ENCODE measurements around the gene TSPAN31.
A peak's percentile ranks its signal among the peaks of the same experiment; 100 is the strongest.
"Not testable (repeated sequence)": the region's sequence is repeated elsewhere in the genome, so short reads cannot be mapped to it uniquely, and the experiment has no call there.

TSPAN31 gene, protein sequence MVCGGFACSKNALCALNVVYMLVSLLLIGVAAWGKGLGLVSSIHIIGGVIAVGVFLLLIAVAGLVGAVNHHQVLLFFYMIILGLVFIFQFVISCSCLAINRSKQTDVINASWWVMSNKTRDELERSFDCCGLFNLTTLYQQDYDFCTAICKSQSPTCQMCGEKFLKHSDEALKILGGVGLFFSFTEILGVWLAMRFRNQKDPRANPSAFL

GRCh38 chr12:57744777-57745484, at the start of gene TSPAN31:
TSS of gene TSPAN31 (plus strand) at chr12:57745039. CDS start at chr12:57745155, 116 bp downstream.
- DNase-seq (ENCODE audit: low read depth): peak; percentile 93

- DNase-seq (ENCODE audit: low read depth): no peak
These were observed 48.9 kb upstream of the TSPAN31 start for GRCh38 chr12:57695770-57696432.

DNA sequence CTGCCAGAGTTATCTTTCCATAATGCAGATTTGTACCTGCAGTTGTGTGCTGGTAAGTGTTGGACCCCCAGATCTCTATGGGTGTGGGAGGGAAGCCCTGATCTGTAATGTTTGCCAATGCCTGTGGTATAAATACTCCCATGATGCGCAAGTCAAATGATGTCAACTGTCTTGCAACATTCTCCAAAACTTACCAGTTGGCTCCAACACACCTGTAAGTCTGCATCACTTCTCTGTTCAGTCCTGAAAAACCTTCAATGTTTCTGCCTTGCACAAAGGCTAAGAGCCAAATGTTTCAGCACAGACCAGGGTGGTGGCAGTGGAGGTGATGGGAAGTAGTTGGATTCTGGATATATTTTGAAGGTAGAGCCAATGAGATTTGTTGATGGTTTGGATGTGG, 47.8 kb upstream of the TSPAN31 start:
- no peak for DNase-seq (ENCODE audit: low read depth)

DNA sequence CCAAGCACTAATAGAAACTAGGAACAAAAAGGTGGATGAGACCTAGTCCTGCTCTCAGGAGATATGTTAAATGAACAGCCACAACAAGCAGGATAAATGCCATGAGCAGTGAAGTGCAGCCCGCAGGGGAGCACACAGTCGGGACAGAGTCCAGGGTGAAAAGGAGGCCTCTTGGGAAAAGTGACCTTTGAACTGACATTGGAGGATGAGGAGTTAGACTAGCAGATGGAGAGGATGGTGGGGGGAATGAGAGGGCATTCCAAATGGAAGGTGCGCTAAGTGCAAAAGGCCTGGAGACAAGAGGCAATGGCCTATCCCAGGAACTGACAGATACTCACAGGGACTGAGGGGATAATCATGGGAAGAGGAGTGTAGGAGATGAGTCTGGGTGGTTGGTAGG, 46.4 kb upstream of the TSPAN31 start:
- DNase-seq (ENCODE audit: low read depth): no peak

GRCh38 chr12:57700317-57700716, 44.5 kb upstream of the TSPAN31 start:
- DNase-seq (ENCODE audit: low read depth): no peak

DNA sequence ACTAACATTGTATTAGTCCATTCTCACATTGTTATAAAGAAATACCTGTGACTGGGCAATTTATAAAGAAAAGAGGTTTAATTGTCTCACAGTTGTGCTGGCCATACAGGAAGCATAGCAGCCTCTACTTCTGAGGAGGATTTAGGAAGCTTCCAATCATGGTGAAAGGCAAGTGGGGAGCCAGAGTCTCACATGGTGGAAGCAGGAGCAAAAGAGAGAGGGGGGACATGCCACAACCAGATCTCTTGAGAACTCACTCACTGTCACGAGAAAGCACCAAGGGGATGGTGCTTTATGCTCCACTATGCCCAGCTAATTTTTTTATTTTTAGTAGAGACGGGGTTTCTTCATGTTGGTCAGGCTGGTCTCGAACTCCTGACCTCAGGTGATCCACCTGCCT, 37.6 kb upstream of the TSPAN31 start:
- DNase-seq (ENCODE audit: low read depth): no peak

DNA sequence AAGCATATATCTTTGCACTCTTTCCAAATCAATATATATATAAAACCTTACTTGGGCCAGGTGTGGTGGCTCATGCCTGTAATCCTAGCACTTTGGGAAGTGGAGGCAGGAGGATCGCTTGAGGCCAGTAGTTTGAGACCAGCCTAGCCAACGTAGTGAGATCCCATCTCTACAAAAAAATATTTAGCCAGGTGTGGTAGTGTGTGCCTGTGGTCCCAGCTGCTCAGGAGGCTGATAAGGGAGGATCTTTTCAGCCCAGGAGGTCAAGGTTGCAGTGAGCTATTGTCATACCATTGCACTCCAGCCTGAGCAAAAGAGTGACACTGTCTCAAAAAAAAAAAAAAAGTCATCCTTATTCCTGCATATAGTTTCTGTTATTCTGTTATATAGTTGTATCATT, 36.5 kb upstream of the TSPAN31 start:
- no peak for DNase-seq (ENCODE audit: low read depth)

- no peak for DNase-seq (ENCODE audit: low read depth)
These were observed 32.1 kb upstream of the TSPAN31 start for GRCh38 chr12:57712701-57713100.

DNA sequence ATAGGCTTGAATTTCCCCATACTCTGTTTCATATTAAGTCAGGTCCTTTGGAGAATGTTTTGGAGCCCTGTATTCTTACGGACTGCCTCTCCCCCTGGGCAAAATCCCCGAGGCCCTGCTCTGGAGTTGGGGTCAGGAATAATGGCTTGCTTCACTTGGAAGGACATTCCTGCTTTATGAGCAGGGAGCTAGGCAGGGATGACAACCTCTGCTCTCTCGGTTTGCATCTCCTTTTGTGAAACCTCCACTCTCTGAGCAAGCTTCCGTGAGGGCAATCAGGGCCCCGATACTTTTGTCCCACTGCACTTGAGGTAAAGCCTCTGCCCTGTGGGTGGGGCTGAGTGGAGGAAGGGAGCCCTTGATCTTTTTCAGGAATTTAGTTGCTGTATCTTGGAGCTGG, 31.6 kb upstream of the TSPAN31 start:
- no peak for DNase-seq (ENCODE audit: low read depth)

GRCh38 chr12:57715036-57715748, 29.6 kb upstream of the TSPAN31 start:
- not testable (repeated sequence) for DNase-seq (ENCODE audit: low read depth)

DNA sequence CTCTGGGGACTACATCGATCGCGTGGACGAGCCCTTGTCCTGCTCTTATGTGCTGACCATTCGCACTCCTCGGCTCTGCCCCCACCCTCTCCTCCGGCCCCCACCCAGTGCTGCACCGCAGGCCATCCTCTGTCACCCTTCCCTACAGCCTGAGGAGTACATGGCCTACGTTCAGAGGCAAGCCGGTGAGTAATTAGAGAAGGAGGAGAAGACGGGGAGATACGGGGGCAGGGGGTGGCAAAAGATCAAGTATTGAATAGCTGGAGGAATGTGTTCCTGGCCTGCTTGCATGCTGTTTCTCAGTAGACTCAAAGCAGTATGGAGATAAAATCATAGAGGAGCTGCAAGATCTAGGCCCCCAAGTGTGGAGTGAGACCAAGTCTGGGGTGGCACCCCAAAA, 29.1 kb upstream of the TSPAN31 start:
- no peak for DNase-seq (ENCODE audit: low read depth)

GRCh38 chr12:57716305-57716704, 28.5 kb upstream of the TSPAN31 start:
- no peak for DNase-seq (ENCODE audit: low read depth)

DNA sequence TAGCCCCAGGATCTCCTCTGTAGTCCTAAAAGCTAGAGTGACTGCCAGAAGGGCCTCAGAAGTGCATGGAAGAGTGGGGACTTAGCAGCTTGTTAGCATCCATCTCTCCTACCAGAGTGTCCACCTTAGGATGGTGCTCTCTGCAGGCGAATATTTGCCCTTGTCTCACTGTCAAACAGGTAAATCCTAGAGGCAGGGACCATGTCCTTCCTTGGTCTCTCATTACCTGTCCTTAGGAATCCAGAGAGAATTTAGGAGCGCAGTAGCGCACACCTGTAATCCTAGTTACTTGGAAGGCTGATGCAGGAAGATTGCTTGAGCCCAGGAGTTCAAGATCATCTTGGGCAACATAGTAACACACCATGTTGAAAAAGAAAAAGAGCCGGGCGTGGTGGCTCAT, 27.7 kb upstream of the TSPAN31 start:
- no peak for DNase-seq (ENCODE audit: low read depth)

DNA sequence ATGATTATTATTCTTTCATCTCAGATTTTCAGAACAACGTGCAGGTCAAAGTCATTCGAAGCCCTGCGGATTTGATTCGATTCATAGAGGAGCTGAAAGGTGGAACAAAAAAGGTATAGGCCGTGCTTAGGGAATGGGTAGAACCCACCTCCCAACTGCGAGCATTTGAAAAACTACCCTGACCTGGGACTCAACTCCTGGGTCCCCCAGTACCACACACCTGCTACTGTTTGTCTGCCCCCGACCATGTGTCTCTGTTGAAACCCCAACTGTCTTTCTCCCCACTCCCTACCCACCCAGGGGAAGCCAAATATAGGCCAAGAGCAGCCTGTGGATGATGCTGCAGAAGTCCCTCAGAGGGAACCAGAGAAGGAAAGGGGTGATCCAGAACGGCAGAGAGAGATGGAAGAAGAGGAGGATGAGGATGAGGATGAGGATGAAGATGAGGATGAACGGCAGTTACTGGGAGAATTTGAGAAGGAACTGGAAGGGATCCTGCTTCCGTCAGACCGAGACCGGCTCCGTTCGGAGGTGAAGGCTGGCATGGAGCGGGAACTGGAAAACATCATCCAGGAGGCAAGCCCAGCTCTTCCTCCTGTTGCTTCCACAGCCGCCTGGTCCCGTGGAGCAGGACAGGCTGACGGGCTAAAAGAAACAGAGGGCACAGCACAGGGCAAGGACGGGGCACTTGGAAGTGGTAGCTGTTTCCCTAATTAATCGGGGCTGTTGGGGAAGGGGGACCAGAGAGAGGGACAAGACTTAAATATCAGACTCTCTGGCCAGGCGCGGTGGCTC, 26.8 kb upstream of the TSPAN31 start:
- no peak for DNase-seq (ENCODE audit: low read depth)

GRCh38 chr12:57718641-57719528, 26.0 kb upstream of the TSPAN31 start:
- DNase-seq (ENCODE audit: low read depth): no peak

DNA sequence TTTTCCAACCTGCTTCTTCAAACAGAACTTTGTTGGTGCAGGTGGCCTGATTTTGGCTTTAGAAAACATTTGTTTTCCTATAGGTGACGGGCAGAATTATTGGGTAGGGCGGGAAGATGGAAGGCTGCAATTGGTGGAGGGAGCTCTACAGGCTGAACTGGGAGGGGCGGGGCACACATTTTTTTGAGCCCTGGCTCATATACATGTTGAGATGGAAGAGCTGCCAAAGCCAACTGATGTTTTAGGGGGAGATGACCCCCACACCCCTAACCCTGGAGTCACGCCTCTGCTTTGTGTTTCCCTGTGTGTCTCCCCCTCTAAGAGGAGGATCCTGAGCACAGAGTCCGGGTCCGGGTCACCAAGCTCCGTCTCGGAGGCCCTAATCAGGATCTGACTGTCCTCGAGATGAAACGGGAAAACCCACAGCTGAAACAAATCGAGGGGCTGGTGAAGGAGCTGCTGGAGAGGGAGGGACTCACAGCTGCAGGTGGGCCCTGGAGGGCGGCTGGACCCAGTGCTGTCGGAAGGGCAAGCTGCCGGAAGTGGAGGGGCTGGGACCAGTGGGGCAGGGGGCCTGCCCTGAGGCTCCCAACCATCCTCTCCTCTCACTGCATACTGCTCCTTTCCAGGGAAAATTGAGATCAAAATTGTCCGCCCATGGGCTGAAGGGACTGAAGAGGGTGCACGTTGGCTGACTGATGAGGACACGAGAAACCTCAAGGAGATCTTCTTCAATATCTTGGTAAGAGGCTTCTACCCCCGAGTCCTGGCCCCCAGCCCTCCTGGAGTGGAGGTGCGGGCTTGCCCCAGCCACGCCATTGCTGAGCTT, 24.8 kb upstream of the TSPAN31 start:
- DNase-seq (ENCODE audit: low read depth): no peak

DNA sequence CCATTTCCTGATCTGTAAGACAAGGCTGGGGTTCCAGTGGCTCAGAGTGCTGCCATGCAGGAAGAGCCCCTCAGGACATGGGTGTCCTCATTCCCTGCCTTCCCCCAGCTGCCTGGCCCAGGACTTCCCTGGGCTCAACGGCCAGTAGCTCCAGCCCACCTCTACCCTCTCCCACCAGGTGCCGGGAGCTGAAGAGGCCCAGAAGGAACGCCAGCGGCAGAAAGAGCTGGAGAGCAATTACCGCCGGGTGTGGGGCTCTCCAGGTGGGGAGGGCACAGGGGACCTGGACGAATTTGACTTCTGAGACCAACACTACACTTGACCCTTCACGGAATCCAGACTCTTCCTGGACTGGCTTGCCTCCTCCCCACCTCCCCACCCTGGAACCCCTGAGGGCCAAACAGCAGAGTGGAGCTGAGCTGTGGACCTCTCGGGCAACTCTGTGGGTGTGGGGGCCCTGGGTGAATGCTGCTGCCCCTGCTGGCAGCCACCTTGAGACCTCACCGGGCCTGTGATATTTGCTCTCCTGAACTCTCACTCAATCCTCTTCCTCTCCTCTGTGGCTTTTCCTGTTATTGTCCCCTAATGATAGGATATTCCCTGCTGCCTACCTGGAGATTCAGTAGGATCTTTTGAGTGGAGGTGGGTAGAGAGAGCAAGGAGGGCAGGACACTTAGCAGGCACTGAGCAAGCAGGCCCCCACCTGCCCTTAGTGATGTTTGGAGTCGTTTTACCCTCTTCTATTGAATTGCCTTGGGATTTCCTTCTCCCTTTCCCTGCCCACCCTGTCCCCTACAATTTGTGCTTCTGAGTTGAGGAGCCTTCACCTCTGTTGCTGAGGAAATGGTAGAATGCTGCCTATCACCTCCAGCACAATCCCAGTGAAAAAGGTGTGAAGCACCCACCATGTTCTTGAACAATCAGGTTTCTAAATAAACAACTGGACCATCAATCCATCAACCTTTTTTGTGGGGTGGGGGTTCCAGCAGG, 23.9 kb upstream of the TSPAN31 start:
- DNase-seq (ENCODE audit: low read depth): no peak

DNA sequence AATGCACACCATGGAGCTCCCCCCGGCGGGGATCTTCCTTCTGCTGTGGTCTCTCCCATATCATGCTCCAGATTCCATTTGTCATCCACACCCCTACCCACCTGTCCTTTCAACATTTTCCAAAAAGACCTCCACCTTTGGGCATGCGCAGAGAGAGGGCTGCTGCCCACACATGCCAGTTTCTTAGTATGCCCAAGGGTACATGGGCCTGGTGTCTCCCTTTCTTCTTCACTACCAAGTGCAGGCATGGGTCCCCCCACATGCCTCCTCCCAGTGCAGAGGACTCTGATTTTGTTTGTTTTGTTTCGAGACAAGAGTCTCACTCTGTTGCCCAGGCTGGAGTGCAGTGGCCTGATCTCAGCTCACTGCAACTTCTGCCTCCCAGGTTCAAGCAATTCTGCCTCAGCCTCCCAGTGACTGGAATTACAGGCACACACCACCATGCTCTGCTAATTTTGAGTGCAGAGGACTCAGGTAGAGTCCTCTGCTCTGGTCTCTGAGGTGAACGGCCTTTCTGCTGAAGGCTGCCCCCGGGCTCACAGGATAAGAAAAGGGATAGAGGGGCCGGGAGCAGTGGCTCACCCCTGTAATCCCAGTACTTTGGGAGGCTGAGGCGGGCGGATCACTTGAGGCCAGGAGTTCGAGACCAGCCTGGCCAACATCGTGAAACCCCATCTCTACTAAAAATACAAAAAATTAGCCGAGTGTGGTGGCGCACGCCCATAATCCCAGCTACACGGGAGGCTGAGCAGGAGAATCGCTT, 22.8 kb upstream of the TSPAN31 start:
- DNase-seq (ENCODE audit: low read depth): not testable (repeated sequence)

All from T-helper 22 cell (primary cell).